HG03432 (cell line): ENCODE measurements around the gene ADIRF.
"Not testable (repeated sequence)": the region's sequence is repeated elsewhere in the genome, so short reads cannot be mapped to it uniquely, and the experiment has no call there.

Source experiments
- ATAC-seq: cut with Tn5 transposase; IDR thresholded peaks from one replicate; pipeline ENCODE4 v1.9.1; 2021; ENCODE audit warnings: mild to moderate bottlenecking, moderate library complexity; ENCODE audit not compliant: unreplicated experiment

Gene ADIRF

DNA sequence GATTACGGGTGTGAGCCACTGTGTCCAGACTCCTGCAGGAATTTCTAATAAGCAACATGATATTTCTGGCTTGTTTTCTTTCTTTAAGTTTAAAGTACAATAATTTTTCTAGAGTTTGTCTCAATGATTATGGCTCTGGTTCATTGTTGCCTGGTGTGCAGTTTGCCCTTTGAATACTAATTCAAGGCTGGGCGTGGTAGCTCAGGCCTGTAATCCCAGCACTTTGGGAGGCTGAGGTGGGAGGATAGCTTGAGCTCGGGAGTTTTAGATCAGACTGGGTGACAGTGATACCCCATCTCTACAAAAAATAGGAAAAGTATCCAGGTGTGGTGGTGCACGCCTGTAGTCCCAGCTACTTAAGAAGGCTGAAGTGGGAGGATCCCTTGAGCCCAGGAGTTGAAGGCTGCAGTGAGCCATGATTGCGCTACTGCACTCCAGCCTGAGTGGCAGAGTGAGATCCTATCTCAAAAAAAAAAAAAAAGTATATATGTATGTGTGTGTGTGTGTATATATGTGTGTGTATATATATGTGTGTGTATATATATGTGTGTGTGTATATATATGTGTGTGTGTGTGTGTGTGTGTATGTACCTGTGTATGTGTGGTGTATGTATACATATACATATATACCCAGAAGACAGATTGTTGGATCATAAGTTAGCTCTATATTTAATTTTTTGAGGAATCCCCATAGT, 8.2 kb downstream of the ADIRF start:
- no peak for ATAC-seq

GRCh38 chr10:86978457-86978856, 10.2 kb downstream of the ADIRF start:
- not testable (repeated sequence) for ATAC-seq

DNA sequence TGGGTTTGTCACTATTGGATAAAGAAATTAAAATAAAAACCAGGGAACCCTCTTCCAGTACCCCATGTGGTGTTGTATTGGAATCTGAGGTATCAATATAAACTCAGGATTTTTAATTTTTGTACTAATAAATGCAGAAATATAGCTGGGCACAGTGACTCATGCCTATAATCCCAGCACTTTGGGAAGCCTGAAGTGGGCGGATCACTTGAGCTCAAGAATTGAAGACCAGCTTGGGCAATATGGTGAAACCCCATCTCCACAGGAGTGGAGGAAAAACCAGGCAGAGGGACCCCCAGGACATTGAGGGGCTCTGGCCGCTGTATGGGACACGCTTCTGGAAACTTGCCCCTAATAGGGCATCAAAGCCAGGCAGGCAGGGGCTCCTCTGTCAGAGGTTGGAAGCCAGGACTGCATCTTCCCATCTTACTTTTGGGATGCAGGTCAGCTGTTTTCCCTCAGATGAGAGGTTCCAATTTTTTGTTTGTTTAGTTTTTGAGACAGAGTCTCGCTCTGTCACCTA, 11.1 kb downstream of the ADIRF start:
- no peak for ATAC-seq

GRCh38 chr10:86979977-86980448, 11.7 kb downstream of the ADIRF start:
- ATAC-seq = no peak

GRCh38 chr10:86981020-86981419, 12.7 kb downstream of the ADIRF start:
- not testable (repeated sequence) for ATAC-seq

DNA sequence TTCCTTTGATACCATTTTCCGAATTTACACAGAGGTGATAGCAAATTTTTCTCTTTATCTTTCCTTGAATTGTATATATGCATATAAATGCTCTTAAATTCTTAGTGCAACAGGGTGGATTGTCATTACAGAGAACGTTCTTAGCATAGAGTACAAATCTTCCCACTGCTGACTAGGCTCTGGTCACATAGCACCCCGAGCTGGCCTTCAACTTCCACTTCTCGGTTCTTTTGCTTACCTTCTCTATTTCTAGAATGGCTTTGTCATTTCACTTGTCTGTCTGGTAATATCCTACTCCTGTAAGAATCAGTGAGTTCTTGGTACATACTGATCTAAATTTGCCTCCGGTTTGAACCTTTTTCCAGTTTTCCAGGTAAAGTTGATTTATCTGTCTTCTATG, 13.4 kb downstream of the ADIRF start:
- ATAC-seq = no peak

- ATAC-seq = not testable (repeated sequence)
These were observed 16.2 kb downstream of the ADIRF start for GRCh38 chr10:86984498-86984897.

DNA sequence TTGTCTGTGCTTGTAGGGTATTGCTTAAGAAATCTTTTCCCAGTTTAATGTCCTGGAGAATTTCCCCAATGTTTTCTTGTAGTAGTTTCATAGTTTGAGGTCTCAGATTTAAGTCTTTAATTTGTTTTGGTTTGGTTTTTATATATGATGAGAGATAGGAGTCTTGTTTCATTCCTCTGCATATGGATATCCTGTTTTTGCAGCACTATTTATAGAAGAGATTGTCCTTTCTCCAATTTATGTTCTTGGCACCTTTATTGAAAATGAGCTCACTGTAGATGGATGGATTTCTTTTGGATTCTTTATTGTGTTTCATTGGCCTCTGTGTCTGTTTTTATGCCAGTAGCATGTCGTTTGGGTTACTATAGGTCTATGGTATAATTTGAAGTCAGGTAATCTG, 20.2 kb downstream of the ADIRF start:
- ATAC-seq = no peak

GRCh38 chr10:86991362-86991761, 23.1 kb downstream of the ADIRF start:
- not testable (repeated sequence) for ATAC-seq

GRCh38 chr10:86992456-86992855, 24.2 kb downstream of the ADIRF start:
- ATAC-seq = no peak

DNA sequence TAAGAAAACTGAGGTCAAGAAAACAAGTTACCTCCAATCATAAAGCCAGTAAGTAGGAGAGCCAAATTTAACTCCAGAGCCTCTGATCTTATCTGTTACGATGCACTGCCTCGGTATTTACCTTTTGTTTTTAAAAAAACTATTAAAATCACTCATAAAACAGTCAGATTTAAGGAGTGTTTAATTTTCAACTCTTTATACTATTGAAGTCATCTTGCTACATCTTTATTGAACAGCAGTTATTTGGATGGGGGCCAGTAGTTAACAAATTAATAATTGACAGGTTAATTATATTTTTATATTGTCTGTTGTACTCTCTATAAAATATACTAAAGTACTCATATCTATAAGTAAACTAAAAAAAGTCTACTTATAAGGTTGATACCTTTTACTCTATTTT, 24.6 kb downstream of the ADIRF start:
- ATAC-seq = no peak

DNA sequence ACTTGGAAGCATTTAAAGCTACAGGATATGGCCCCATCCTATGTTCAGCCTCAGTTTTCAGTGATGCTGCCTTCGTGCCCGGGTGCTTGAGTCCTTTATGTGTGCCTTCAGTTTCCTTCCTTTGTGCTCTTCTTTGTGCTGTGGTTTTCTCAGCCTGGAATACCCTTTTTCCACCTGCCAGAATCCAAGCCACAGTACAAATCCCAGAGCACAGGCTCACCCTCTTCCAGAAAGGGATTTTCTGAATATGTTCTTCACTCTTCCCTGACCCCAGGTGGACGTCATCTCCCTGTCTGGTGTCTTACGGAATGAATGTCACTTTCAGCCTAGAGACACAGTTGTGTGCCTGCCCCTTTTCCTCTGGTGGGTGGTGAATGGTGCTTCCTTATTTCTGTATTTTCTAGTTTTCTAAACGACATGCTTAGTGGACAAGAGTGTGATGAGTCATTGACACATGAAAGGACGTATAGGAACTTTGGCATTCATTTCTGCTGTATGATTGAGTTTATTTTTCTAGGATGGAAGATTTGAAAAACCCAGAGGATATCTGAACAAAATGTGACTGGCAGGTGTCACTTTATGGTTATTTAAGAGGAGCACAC, 31.6 kb downstream of the ADIRF start:
- ATAC-seq = not testable (repeated sequence)

DNA sequence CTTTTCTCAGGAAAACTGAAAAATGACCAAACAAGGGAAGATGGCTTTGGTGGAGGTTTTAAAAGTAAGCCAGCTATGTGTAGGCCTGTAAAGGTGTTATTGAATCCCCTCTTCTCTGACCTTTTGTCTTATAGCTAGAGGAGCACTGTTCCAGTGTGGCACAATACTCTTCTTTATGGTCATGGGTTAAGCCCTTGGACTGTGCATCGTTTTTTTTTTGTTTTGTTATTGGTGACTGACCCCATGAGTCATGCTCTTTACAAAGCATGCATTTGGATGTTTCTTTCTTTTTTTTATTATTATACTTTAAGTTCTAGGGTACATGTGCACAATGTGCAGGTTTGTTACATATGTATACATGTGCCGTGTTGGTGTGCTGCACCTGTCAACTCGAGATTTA, 32.2 kb downstream of the ADIRF start:
- ATAC-seq = no peak

DNA sequence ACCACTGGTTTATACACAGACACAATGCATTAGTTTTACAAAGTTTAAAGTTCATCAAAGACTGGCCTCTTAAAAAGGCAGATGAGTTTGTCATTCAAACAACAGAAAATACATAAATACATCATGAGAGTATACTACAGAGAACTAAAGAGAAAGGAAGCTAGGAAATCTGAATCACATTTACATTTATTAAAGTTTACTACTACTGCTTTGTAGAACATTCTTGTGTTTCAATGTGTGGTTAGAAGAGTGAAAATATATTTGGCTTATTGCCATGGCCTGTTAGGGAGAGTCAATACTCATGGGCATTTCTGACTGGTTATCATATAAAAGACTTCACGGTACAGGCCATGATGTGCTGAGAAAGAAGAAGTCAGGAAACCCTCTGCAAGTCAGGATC, 38.8 kb downstream of the ADIRF start:
- ATAC-seq = not testable (repeated sequence)

DNA sequence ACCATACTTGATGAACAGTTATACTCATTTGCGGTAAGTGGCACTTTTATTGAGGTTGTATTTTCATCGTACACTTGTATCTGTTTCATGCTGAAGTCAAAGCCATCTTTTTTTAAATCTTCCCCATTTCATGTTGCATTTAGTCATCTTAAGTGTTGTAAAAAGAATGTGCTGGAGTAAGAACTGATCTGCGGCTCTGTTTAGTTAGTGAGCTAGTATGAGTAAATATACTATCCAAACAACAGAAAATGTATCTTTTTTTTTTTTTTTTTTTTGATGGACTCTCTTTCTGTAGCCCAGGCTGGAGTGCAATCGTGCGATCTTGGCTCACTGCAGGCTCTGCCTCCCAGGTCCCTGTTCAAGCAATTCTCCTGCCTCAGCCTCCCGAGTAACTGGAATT, 39.4 kb downstream of the ADIRF start:
- not testable (repeated sequence) for ATAC-seq

- ATAC-seq = not testable (repeated sequence)
These were observed 40.0 kb downstream of the ADIRF start for GRCh38 chr10:87008303-87008702.

DNA sequence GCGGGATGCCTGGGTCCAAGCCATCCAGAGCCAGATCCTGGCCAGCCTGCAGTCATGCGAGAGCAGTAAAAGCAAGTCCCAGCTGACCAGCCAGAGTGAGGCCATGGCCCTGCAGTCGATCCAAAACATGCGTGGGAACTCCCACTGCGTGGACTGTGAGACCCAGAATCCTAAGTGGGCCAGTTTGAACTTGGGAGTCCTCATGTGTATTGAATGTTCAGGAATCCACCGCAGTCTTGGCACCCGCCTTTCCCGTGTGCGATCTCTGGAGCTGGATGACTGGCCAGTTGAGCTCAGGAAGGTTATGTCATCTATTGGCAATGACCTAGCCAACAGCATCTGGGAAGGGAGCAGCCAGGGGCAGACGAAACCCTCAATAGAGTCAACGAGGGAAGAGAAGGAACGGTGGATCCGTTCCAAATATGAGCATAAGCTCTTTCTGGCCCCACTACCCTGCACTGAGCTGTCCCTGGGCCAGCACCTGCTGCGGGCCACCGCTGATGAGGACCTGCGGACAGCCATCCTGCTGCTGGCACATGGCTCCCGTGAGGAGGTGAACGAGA, 40.9 kb downstream of the ADIRF start:
- not testable (repeated sequence) for ATAC-seq

DNA sequence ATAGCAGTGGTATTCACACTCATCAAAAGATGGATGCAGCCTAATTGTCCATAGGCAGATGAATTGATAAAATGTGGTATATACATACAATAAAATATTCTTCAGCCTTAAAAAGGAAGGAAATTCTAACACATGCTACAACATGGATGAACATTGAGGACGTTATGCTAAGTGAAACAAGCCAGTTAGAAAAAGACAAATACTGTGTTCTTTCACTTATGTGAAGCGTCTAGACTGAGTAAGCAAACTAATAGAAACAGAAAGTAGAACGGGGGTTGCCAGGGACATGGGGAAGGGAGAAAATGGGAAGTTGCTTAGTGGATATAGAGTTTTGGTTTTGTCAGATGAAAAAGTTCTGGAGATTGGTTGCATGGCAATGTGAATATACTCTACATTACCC, 45.2 kb downstream of the ADIRF start:
- not testable (repeated sequence) for ATAC-seq

- not testable (repeated sequence) for ATAC-seq
These were observed 46.9 kb downstream of the ADIRF start for GRCh38 chr10:87014986-87015716.

DNA sequence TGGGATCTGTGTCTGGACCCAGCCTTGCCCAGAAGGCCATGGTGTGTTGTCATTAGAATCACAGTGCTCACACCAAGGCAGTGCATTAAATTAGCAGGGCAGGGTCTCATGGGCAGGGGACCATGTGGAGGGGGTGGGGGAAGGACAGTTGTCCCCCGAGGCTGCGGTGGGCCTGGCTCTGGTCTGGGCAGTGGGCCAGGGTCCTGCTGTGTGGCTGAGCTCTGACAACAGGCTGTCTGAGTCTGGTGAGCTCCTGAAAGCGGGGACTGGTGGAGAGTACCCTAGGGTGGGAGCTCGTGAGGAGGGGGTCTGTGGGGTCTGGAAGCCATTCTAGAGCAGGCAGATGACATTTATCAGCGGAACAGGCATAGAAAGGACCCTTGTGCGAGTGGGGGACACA, 49.8 kb downstream of the ADIRF start:
- ATAC-seq = not testable (repeated sequence)

DNA sequence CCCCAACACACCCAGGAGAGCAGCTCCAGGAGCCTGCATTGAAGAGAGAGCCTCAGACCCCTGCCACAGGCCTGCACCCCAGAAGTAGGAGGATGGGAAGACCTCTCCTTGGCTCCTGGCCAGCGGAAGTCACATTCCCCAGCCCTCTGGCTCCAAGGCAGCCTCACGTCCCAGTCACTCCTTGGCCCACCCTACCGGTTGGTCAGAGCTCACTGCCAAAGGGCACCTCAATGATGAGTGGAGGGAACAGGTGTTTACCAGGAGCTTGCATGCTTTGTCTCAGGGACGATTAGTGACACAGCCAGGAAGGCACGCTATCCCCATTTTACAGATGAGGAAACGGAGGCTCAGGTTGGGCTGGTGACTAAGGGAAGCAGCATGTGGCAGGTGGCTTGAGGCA, 50.8 kb downstream of the ADIRF start:
- ATAC-seq = not testable (repeated sequence)
